ENCODE measurements around the gene KCTD12.

KCTD12 gene

DNA sequence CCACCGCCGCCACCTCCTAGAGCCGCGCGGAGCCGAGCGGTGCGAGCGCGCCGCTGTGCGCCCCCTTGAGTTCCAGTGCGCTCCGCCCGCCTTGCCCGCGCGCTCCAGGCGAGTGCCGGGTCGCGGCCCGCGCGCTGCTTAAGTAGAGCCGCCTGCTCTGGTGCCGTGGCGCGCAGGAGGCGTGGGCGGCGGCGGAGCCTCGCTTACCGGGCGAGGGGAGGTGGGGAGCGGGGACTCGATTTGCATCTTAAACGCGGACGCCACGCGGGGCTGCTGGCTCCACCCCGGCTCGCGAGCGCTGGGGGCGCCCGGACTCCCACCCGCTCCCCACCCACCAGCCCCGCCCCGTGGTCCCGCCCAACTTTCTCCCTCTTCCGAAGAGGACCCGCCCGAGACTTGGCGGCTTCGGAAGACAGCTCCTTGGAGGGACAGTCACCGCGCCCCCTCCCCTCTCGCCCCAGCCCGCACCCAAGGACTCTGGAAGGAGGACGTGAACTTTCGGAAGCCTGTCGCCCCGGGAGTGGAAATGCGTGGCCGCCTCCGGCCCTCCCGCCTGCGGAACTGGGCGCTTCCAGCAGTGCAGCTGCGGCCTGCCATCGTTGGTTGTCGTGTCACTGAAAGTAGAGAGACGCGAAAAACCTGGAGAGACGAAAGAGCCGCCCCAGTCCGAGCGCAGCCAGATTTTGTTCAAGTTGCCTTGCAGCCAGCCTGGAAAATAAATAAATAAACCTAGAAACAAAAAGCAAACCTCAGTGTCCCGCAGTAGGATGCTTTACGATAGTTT, at the start of gene KCTD12:
TSS of gene KCTD12 (minus strand) at position 114 of the 784 bp plus-strand sequence. CDS start 257 bp downstream, outside the sequence.
- Histone ChIP-seq H4K20me1 (ENCODE audit: insufficient read depth, low read length) (no peaks in the 10 kb centered on the region), H3K9ac (ENCODE audit: low read length) (peak within 1 kb of the TSS; percentile 65), H3K4me3 (ENCODE audit: low read depth, low read length, poor library complexity, severe bottlenecking) (peak within 1 kb of the TSS; percentile 77), H3K79me2 (ENCODE audit: insufficient read depth, low read length) (no peaks in the 10 kb centered on the region), H3K27me3 (ENCODE audit: insufficient read depth, low read length) (peaks cover 4% of the 10 kb centered on the region; the same call in 1 of the 2 replicates), H3K9me3 (ENCODE audit: low read length) (no peaks in the 10 kb centered on the region), H3F3A (ENCODE audit: insufficient read depth, low read length) (no peaks in the 10 kb centered on the region), H3K27ac (ENCODE audit: low read depth, low read length, poor library complexity, severe bottlenecking) (no peak within 1 kb of the TSS), H2AFZ (ENCODE audit: low read length) (peak within 1 kb of the TSS; percentile 61; the same call in 1 of the 2 replicates), H3K36me3 (ENCODE audit: insufficient read depth, low read length) (no peaks in the 10 kb centered on the region), H3K9me2 (ENCODE audit: low read depth, low read length) (no peaks in the 10 kb centered on the region), H3K4me1 (ENCODE audit: insufficient read depth, low read length, severe bottlenecking) (peaks cover 23% of the 10 kb centered on the region), H3K4me2 (ENCODE audit: low read length) (peak within 1 kb of the TSS; percentile 98)
- no peak for TF ChIP-seq EZH2 (IDR thresholded peaks at IDR 0.05; ENCODE audit: borderline replicate concordance, low read length)
- TF ChIP-seq, protein P1, sequence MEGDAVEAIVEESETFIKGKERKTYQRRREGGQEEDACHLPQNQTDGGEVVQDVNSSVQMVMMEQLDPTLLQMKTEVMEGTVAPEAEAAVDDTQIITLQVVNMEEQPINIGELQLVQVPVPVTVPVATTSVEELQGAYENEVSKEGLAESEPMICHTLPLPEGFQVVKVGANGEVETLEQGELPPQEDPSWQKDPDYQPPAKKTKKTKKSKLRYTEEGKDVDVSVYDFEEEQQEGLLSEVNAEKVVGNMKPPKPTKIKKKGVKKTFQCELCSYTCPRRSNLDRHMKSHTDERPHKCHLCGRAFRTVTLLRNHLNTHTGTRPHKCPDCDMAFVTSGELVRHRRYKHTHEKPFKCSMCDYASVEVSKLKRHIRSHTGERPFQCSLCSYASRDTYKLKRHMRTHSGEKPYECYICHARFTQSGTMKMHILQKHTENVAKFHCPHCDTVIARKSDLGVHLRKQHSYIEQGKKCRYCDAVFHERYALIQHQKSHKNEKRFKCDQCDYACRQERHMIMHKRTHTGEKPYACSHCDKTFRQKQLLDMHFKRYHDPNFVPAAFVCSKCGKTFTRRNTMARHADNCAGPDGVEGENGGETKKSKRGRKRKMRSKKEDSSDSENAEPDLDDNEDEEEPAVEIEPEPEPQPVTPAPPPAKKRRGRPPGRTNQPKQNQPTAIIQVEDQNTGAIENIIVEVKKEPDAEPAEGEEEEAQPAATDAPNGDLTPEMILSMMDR (IDR thresholded peaks at IDR 0.05; ENCODE audit: low read length), result peak; percentile 19

DNA sequence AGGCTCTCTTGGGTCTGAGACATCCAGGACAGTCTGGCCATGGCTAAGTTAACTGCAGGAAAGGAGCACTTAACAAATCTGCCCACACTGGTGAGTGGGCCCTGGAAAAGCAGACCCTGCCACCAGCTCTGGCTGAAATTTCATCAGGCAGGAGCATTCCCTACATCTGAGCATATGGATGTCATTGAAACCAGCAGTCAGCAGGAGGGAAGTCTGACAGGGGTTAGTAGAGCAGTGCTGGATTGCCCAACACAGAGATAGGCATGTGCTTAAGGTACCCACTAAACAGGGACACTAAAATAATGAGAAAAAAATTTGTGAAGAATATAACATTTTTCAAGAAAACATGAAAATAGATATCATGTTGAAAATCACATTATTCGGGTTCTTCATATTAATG, 48.5 kb upstream of the KCTD12 start:
- Histone ChIP-seq H3K9me3 (ENCODE audit: low read length) (no peaks in the 10 kb centered on the region), H3K27ac (ENCODE audit: low read depth, low read length, poor library complexity, severe bottlenecking) (no peak overlapping the region), H3K4me2 (ENCODE audit: low read length) (no peak overlapping the region), H3K4me3 (ENCODE audit: low read depth, low read length, poor library complexity, severe bottlenecking) (no peak overlapping the region), H3K4me1 (ENCODE audit: insufficient read depth, low read length, severe bottlenecking) (no peaks in the 10 kb centered on the region), H3F3A (ENCODE audit: insufficient read depth, low read length) (no peaks in the 10 kb centered on the region), H3K9me2 (ENCODE audit: low read depth, low read length) (no peaks in the 10 kb centered on the region), H3K36me3 (ENCODE audit: insufficient read depth, low read length) (no peaks in the 10 kb centered on the region), H3K9ac (ENCODE audit: low read length) (no peak overlapping the region), H4K20me1 (ENCODE audit: insufficient read depth, low read length) (no peaks in the 10 kb centered on the region), H3K27me3 (ENCODE audit: insufficient read depth, low read length) (no peaks in the 10 kb centered on the region), H2AFZ (ENCODE audit: low read length) (no peak overlapping the region), H3K79me2 (ENCODE audit: insufficient read depth, low read length) (no peaks in the 10 kb centered on the region)
- TF ChIP-seq EZH2 (IDR thresholded peaks at IDR 0.05; ENCODE audit: borderline replicate concordance, low read length), result no peak

DNA sequence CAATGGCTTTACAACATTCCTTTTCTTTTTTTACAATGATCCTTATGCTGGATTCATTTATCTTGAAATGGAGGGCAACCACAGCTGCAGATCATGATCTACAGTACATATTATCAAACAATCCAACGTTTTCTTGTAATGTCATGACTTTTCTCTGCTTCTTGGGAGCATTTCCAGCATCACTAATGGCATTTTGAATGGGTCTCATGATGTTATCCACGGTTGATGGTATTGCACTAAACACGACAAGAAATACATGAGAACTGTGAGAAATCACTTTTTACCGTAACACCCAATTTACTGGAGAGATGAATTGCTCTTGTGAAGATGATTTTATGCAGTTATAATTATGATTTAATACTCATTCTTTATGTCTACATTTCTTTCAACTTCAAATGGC, 45.9 kb upstream of the KCTD12 start:
- TF ChIP-seq EZH2 (IDR thresholded peaks at IDR 0.05; ENCODE audit: borderline replicate concordance, low read length), result no peak
- TF ChIP-seq, protein P1 (IDR thresholded peaks at IDR 0.05; ENCODE audit: low read length), result no peak
- Histone ChIP-seq H3K27ac (ENCODE audit: low read depth, low read length, poor library complexity, severe bottlenecking) (no peak overlapping the region), H3K4me1 (ENCODE audit: insufficient read depth, low read length, severe bottlenecking) (no peaks in the 10 kb centered on the region), H3K9me3 (ENCODE audit: low read length) (no peaks in the 10 kb centered on the region), H3K36me3 (ENCODE audit: insufficient read depth, low read length) (no peaks in the 10 kb centered on the region), H3K27me3 (ENCODE audit: insufficient read depth, low read length) (no peaks in the 10 kb centered on the region), H3K4me2 (ENCODE audit: low read length) (no peak overlapping the region), H3F3A (ENCODE audit: insufficient read depth, low read length) (no peaks in the 10 kb centered on the region), H3K79me2 (ENCODE audit: insufficient read depth, low read length) (no peaks in the 10 kb centered on the region), H3K4me3 (ENCODE audit: low read depth, low read length, poor library complexity, severe bottlenecking) (no peak overlapping the region), H3K9me2 (ENCODE audit: low read depth, low read length) (no peaks in the 10 kb centered on the region), H3K9ac (ENCODE audit: low read length) (no peak overlapping the region), H4K20me1 (ENCODE audit: insufficient read depth, low read length) (no peaks in the 10 kb centered on the region), H2AFZ (ENCODE audit: low read length) (no peak overlapping the region)

Data from OCI-LY1 (cell line).